Measurements from ENCODE around the gene TOMM34.

The TOMM34 gene

GRCh38 chr20:44960103-44960852, at the start of gene TOMM34:
Gene TOMM34 (minus strand): TSS chr20:44960397. CDS start chr20:44960333, 64 bp downstream.
- peak; percentile 92 to 97 (median 92) for DNase-seq (ENCODE audit: low read depth in 3 of 3)

- no peak for DNase-seq (ENCODE audit: low read depth in 3 of 3)
These were observed 48.4 kb upstream of the TOMM34 start for GRCh38 chr20:45008521-45009049.

- DNase-seq (ENCODE audit: low read depth in 3 of 3): no peak
These were observed 37.5 kb upstream of the TOMM34 start for GRCh38 chr20:44997668-44998067.

- DNase-seq (ENCODE audit: low read depth in 3 of 3): no peak
These were observed 37.0 kb upstream of the TOMM34 start for GRCh38 chr20:44997171-44997570.

GRCh38 chr20:44993343-44993742, 33.1 kb upstream of the TOMM34 start:
- DNase-seq (ENCODE audit: low read depth in 3 of 3): no peak

GRCh38 chr20:44990957-44991356, 30.8 kb upstream of the TOMM34 start:
- no peak for DNase-seq (ENCODE audit: low read depth in 3 of 3)

GRCh38 chr20:44990425-44990824, 30.2 kb upstream of the TOMM34 start:
- DNase-seq (ENCODE audit: low read depth in 3 of 3): peak in 2 of 3 donors; percentile 44 to 56

GRCh38 chr20:44988631-44989171, 28.5 kb upstream of the TOMM34 start:
- no peak for DNase-seq (ENCODE audit: low read depth in 3 of 3)

- no peak for DNase-seq (ENCODE audit: low read depth in 3 of 3)
These were observed 23.0 kb upstream of the TOMM34 start for GRCh38 chr20:44983093-44983674.

- no peak for DNase-seq (ENCODE audit: low read depth in 3 of 3)
These were observed 21.7 kb upstream of the TOMM34 start for GRCh38 chr20:44981736-44982406.

GRCh38 chr20:44979090-44979621, 19.0 kb upstream of the TOMM34 start:
- peak in 1 of 3 donors; percentile 31 for DNase-seq (ENCODE audit: low read depth in 3 of 3)

- DNase-seq (ENCODE audit: low read depth in 3 of 3): no peak
These were observed 16.5 kb upstream of the TOMM34 start for GRCh38 chr20:44976698-44977097.

GRCh38 chr20:44973053-44973452, 12.9 kb upstream of the TOMM34 start:
- DNase-seq (ENCODE audit: low read depth in 3 of 3): no peak

GRCh38 chr20:44970243-44970757, 10.1 kb upstream of the TOMM34 start:
- no peak for DNase-seq (ENCODE audit: low read depth in 3 of 3)

GRCh38 chr20:44969300-44969894, 9.2 kb upstream of the TOMM34 start:
- DNase-seq (ENCODE audit: low read depth in 3 of 3): no peak

- DNase-seq (ENCODE audit: low read depth in 3 of 3): no peak
These were observed 7.1 kb upstream of the TOMM34 start for GRCh38 chr20:44967207-44967807.

GRCh38 chr20:44966030-44966961, 6.1 kb upstream of the TOMM34 start, which contains the start of gene STK4:
Gene STK4 (plus strand): TSS chr20:44966512. CDS start chr20:44966569, 57 bp downstream.
- peak; percentile 84 to 93 (median 93) for DNase-seq (ENCODE audit: low read depth in 3 of 3)

GRCh38 chr20:44965651-44966029, 5.4 kb upstream of the TOMM34 start:
- no peak for DNase-seq (ENCODE audit: low read depth in 3 of 3)

- no peak for DNase-seq (ENCODE audit: low read depth in 3 of 3)
These were observed 3.4 kb upstream of the TOMM34 start for GRCh38 chr20:44963325-44964215.
